Osteocyte (in vitro differentiated cells): ENCODE results near the gene CLCA1. TPM values are rescaled to one million over a fixed set of nuclear protein-coding genes. Genes with fewer than 3 reads are reported as not detected.

Experiments used
- DNase-seq: peaks from one replicate; pipeline ENCODE4 v3.0.0; 2021; ENCODE audit warnings: mixed read lengths; ENCODE audit not compliant: unreplicated experiment; ENCODE audit errors: extremely low spot score
- H3K27ac Mint-ChIP-seq: one replicate; pipeline ENCODE4 v1.8.0; 2021; ENCODE audit warnings: mild to moderate bottlenecking, mixed read lengths; ENCODE audit not compliant: unreplicated experiment
- H3K27me3 Mint-ChIP-seq: one replicate; pipeline ENCODE4 v1.8.0; 2021; ENCODE audit warnings: mixed read lengths; ENCODE audit not compliant: unreplicated experiment
- H3K36me3 Mint-ChIP-seq: one replicate; pipeline ENCODE4 v1.8.0; 2021; ENCODE audit warnings: mixed read lengths; ENCODE audit not compliant: unreplicated experiment
- H3K4me1 Mint-ChIP-seq: one replicate; pipeline ENCODE4 v1.8.0; 2021; ENCODE audit warnings: mixed read lengths; ENCODE audit not compliant: unreplicated experiment
- H3K4me3 Mint-ChIP-seq: one replicate; pipeline ENCODE4 v1.8.0; 2021; ENCODE audit warnings: mild to moderate bottlenecking, moderate library complexity, mixed read lengths; ENCODE audit not compliant: unreplicated experiment
- H3K9me3 Mint-ChIP-seq: one replicate; pipeline ENCODE4 v1.8.0; 2021; ENCODE audit warnings: mixed read lengths; ENCODE audit not compliant: unreplicated experiment
- total RNA-seq: library from RNA; stranded (reverse); gene quantifications from 2 replicates; pipeline ENCODE4 v1.2.1, GENCODE V29; 2021
- TF ChIP-seq, protein P1 (sequence below): fragments of 200-600 bp; sonication (generic); IDR thresholded peaks from 2 replicates; pipeline ENCODE4 v1.5.0; 2021; ENCODE audit warnings: antibody characterized with exemption, mild to moderate bottlenecking, moderate library complexity

Gene CLCA1
- total RNA-seq, 1 donor from 2014 or later = not detected

DNA sequence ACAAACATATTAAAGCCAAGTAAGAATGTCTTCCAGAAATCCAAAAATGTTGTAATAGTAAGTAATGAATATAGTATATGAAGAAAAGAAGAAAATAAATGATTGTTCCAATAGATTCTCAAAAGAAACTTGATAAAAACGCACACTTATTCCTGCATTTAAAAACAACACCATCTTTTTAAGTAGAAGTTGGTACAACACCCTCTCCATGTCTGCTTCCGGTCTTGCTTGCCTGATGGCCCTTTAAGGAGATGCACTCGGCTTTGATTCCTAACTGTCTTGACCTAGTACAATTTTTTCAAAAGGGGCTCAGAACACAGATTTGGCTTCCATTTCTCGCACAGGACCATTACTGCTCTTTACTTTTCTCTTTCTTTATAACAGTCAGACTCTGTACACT, 9.0 kb downstream of the CLCA1 start:
- no peak for DNase-seq
- Mint-ChIP-seq H3K9me3 (no peaks in the 10 kb centered on the region), H3K27me3 (no peaks in the 10 kb centered on the region), H3K36me3 (no peaks in the 10 kb centered on the region), H3K4me1 (no peaks in the 10 kb centered on the region), H3K4me3 (no peak overlapping the region), H3K27ac (no peak overlapping the region)
- TF ChIP-seq, protein P1, sequence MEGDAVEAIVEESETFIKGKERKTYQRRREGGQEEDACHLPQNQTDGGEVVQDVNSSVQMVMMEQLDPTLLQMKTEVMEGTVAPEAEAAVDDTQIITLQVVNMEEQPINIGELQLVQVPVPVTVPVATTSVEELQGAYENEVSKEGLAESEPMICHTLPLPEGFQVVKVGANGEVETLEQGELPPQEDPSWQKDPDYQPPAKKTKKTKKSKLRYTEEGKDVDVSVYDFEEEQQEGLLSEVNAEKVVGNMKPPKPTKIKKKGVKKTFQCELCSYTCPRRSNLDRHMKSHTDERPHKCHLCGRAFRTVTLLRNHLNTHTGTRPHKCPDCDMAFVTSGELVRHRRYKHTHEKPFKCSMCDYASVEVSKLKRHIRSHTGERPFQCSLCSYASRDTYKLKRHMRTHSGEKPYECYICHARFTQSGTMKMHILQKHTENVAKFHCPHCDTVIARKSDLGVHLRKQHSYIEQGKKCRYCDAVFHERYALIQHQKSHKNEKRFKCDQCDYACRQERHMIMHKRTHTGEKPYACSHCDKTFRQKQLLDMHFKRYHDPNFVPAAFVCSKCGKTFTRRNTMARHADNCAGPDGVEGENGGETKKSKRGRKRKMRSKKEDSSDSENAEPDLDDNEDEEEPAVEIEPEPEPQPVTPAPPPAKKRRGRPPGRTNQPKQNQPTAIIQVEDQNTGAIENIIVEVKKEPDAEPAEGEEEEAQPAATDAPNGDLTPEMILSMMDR = no peak

DNA sequence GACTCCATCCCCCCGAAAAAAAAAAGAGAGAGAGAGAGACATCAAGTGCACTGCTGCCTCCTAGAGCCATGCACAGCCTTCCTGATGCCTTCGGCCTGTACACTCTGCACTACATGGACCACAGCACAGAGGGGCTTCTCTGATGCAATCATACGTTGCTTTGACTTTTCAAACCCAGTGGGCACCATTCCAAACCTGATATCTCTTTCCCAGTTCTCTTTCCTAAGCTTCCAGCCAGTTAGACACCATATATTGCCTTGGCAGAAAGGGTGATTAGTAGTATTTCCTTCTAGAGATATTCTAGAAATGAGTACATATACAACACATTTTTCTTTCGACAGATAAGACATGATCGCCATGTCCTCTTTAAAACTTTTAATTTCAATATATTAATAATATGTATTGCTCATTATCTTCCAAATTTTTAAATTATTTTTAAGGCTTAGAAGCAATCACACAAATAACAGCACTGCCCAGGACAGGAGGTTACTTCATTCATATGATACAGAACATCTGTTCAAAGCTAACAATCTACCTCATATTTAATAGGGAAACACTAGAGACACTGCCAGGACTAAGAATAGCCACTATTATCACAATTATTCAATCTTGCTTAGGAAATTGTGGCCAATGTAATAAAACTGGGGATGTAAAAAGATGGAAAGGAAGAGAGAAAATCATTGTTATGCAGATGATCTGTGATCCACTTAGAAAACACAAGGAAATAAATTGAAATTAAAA, 9.9 kb downstream of the CLCA1 start:
- Mint-ChIP-seq H3K4me1 (no peaks in the 10 kb centered on the region), H3K4me3 (no peak overlapping the region), H3K9me3 (no peaks in the 10 kb centered on the region), H3K27me3 (no peaks in the 10 kb centered on the region), H3K36me3 (no peaks in the 10 kb centered on the region), H3K27ac (no peak overlapping the region)
- no peak for DNase-seq
- TF ChIP-seq, protein P1 = no peak

DNA sequence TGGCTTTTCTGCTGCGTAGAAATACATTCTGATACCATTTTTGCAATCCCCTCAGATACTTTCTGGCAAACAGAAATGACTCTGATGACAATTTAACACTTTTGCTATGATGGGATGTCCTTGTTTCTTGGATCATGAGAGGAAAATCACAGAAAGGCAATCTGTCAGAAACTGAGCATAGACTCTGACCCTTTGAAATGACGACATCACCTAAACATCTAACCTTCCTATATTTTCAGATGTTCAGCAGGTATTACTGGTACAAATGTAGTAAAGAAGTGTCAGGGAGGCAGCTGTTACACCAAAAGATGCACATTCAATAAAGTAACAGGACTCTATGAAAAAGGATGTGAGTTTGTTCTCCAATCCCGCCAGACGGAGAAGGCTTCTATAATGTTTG, 13.2 kb downstream of the CLCA1 start:
- Mint-ChIP-seq H3K36me3 (no peaks in the 10 kb centered on the region), H3K4me1 (peaks cover 6% of the 10 kb centered on the region), H3K4me3 (no peak overlapping the region), H3K9me3 (no peaks in the 10 kb centered on the region), H3K27me3 (no peaks in the 10 kb centered on the region), H3K27ac (no peak overlapping the region)
- TF ChIP-seq, protein P1 = no peak
- no peak for DNase-seq

DNA sequence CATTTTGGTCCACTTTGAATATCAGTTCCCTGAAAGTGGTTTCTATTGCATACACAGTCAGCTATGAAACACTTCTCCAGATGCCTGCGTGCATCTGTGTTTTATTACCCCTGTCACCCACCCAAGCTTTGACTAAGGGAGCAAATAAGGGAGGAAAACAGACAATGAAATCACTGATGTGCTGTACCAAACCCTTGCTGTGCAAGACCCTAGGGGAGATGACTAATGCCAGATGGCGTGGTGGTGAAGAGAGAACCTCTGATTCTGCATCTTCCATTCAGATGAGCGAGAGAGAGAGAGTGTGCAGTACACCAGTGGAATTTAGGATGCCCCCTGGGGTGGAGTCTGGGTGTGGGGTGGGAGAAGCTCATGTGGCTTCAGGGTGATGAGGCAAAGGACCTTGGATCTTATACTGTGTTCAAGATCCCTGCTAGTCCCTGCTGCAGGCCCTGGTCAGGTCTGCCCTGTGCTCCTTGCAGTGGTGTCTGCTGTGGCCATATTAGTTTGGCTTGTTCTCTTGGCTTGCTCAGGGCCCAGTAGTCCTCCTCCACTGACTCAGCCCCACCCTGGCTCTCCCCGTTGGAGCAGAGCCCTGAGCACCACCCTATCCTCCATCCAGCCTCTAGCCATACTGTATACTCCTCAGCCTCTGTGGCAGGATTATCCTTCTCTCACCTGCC, 18.5 kb downstream of the CLCA1 start:
- H3K36me3 Mint-ChIP-seq = no peaks in the 10 kb centered on the region
- peak overlapping the region; percentile 17 for H3K27ac Mint-ChIP-seq
- TF ChIP-seq, protein P1 = no peak
- DNase-seq = no peak
- H3K4me1 Mint-ChIP-seq = peaks cover 15% of the 10 kb centered on the region
- H3K4me3 Mint-ChIP-seq = no peak overlapping the region
- no peaks in the 10 kb centered on the region for H3K27me3 Mint-ChIP-seq
- no peaks in the 10 kb centered on the region for H3K9me3 Mint-ChIP-seq

DNA sequence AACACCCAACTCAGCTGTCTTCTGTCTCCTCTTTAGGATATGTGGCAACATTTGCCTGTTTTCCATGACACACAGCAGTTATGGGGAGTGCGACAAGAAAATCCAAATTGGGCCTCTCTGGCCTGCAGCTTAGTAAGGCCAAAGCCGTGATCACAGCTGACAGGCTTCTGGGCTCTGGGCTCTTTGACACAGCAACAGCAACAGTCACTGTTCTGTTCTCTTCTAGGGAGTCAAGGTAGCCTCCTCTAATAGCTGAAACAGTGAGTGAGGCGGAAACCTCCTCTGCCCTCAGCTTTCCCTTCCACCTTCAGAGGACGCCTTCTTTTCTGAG, 19.0 kb downstream of the CLCA1 start:
- DNase-seq = no peak
- Mint-ChIP-seq H3K4me1 (peaks cover 15% of the 10 kb centered on the region), H3K27me3 (peaks cover under 1% of the 10 kb centered on the region), H3K27ac (peak overlapping the region; percentile 17), H3K4me3 (no peak overlapping the region), H3K9me3 (no peaks in the 10 kb centered on the region), H3K36me3 (no peaks in the 10 kb centered on the region)
- TF ChIP-seq, protein P1 = no peak
